B cell (primary cell): ENCODE results near the gene SENP5. TPM values are rescaled to one million over a fixed set of nuclear protein-coding genes. Genes with fewer than 3 reads are reported as not detected.

Source experiments
- ATAC-seq: fragments of 200-7000 bp; cut with Tn5 transposase; one replicate; pipeline ENCODE4 v1.10.0; 2021; ENCODE audit warnings: low read depth, mild to moderate bottlenecking, moderate number of reproducible peaks, moderate library complexity
- CTCF ChIA-PET: fragments of 350-600 bp; sonication (Branson Sonifier 250); formaldehyde crosslinking; loops from one replicate; lab custom pipeline; 2021; ENCODE audit warnings: antibody characterized with exemption, inconsistent platforms; lab: Charles Lee
- POLR2A ChIA-PET: fragments of 350-600 bp; sonication (Branson Sonifier 250); formaldehyde crosslinking; loops from one replicate; lab custom pipeline; 2021; ENCODE audit warnings: antibody characterized with exemption; lab: Charles Lee
- DNase-seq: peaks from one replicate; pipeline ENCODE4 v3.0.0; 2013
- H2AFZ ChIP-seq: 2 replicates; pipeline ENCODE4 v1.6.1; 2012; ENCODE audit warnings: mild to moderate bottlenecking, low read depth, low read length; ENCODE audit not compliant: insufficient read depth, poor library complexity, severe bottlenecking
- H3K27ac ChIP-seq, 2 donors: 1 replicate in 1 of 2; 2 replicates in 1 of 2; pipeline ENCODE4 v1.5.1; 2012 to 2013; ENCODE audit warnings: low read length in 2 of 2, mild to moderate bottlenecking in 2 of 2, moderate library complexity in 1 of 2
- H3K27me3 ChIP-seq, 4 experiments: fragments of 200-600 bp in 1 of 4; sonication (generic) in 1 of 4; replicated peaks in 1 of 4; 1 replicate in 2 of 4; 2 replicates in 2 of 4; pipeline versions ENCODE4 v1.6.1 to v1.7.0; 2013 to 2016; ENCODE audit warnings: low read length in 3 of 4, mild to moderate bottlenecking in 2 of 4, mixed read lengths in 1 of 4, moderate library complexity in 1 of 4; ENCODE audit not compliant: insufficient read depth in 4 of 4, control insufficient read depth in 3 of 4; ENCODE audit errors: control extremely low read depth in 1 of 4
- H3K36me3 ChIP-seq, 2 experiments: replicated peaks in 1 of 2; 1 replicate in 1 of 2; 2 replicates in 1 of 2; pipeline versions ENCODE4 v1.6.1 to v1.7.1; 2013; ENCODE audit warnings: low read length in 1 of 2; ENCODE audit not compliant: insufficient read depth in 2 of 2, control insufficient read depth in 1 of 2; ENCODE audit errors: control extremely low read depth in 1 of 2, extremely low read depth in 1 of 2
- H3K4me1 ChIP-seq, 2 donors: fragments of 200-600 bp in 1 of 2; sonication (generic) in 1 of 2; 1 replicate in 1 of 2; 2 replicates in 1 of 2; pipeline versions ENCODE4 v1.5.1 to v1.6.1; 2013 to 2017; ENCODE audit warnings: low read length in 2 of 2; ENCODE audit not compliant: control insufficient read depth in 2 of 2, insufficient read depth in 2 of 2
- H3K4me2 ChIP-seq: replicated peaks from 2 replicates; pipeline ENCODE3; 2012; ENCODE audit warnings: mild to moderate bottlenecking, low read depth, low read length; ENCODE audit not compliant: poor library complexity, severe bottlenecking
- H3K4me3 ChIP-seq, 5 experiments: fragments of 200-600 bp in 1 of 5; sonication (generic) in 1 of 5; 1 replicate in 3 of 5; 2 replicates in 2 of 5; pipeline versions ENCODE4 v1.5.1 to v1.7.0; 2011 to 2016; ENCODE audit warnings: low read length in 4 of 5, mild to moderate bottlenecking in 4 of 5, low read depth in 2 of 5, control low read depth in 1 of 5, moderate library complexity in 1 of 5; ENCODE audit not compliant: insufficient read depth in 1 of 5; ENCODE audit errors: control extremely low read depth in 1 of 5, extremely low read depth in 1 of 5
- H3K79me2 ChIP-seq: fragments of 200-600 bp; sonication (generic); one replicate; pipeline ENCODE4 v1.6.0; 2016; ENCODE audit warnings: low read length; ENCODE audit not compliant: control insufficient read depth, insufficient read depth
- H3K9ac ChIP-seq: fragments of 200-600 bp; sonication (generic); 2 replicates; pipeline ENCODE4 v1.6.1; 2017; ENCODE audit warnings: mild to moderate bottlenecking, low read length, moderate library complexity
- H3K9me3 ChIP-seq, 3 donors: one replicate each; pipeline versions ENCODE4 v1.6.1 to v1.7.1; 2013; ENCODE audit warnings: low read length in 2 of 3; ENCODE audit not compliant: control insufficient read depth in 2 of 3, insufficient read depth in 1 of 3; ENCODE audit errors: control extremely low read depth in 1 of 3
- H4K20me1 ChIP-seq: 2 replicates; pipeline ENCODE4 v1.6.0; 2012; ENCODE audit warnings: mild to moderate bottlenecking, low read length; ENCODE audit not compliant: insufficient read depth, control insufficient read depth, poor library complexity, severe bottlenecking
- H3K27ac Mint-ChIP-seq: one replicate; pipeline ENCODE4 v1.8.0; 2021; ENCODE audit warnings: mixed read lengths
- H3K27me3 Mint-ChIP-seq: one replicate; pipeline ENCODE4 v1.8.0; 2021; ENCODE audit warnings: mixed read lengths
- H3K4me1 Mint-ChIP-seq: one replicate; pipeline ENCODE4 v1.8.0; 2021; ENCODE audit warnings: mixed read lengths
- H3K4me3 Mint-ChIP-seq: one replicate; pipeline ENCODE4 v1.8.0; 2021; ENCODE audit warnings: mixed read lengths
- H3K9me3 Mint-ChIP-seq: one replicate; pipeline ENCODE4 v1.8.0; 2022; ENCODE audit warnings: mixed read lengths; ENCODE audit not compliant: insufficient read depth
- EZH2 ChIP-seq: IDR thresholded peaks from 2 replicates; pipeline ENCODE4 v1.6.1; 2012; ENCODE audit warnings: borderline replicate concordance, low read depth, mild to moderate bottlenecking, moderate library complexity, low read length; ENCODE audit not compliant: insufficient read depth, poor library complexity, severe bottlenecking
- WGBS: methylation state at CpG from one replicate; pipeline ENCODE4 v1.1.5; 2013; ENCODE audit warnings: missing lambda C conversion rate; ENCODE audit not compliant: insufficient coverage; 5-methylcytosine and 5-hydroxymethylcytosine counted together
- intact Hi-C: fragments of 100-400 bp; cut with micrococcal nuclease; formaldehyde crosslinking; loops from one replicate; pipeline ENCODE4 v1.10.0; 2022
- polyA plus RNA-seq: library from polyadenylated mRNA; depleted of rRNA; stranded (reverse); fragments of >200 nt; gene quantifications from 2 replicates; pipeline ENCODE4 v1.2.3, GENCODE V29; 2012
- total RNA-seq, 2 donors: library from RNA; stranded (reverse); fragments of 120-200 nt in 1 of 2; gene quantifications; 1 replicate in 1 of 2; 2 replicates in 1 of 2; pipeline versions ENCODE4 v1.2.3 to v1.2.4, GENCODE V29; 2013 to 2022
- TF ChIP-seq, protein P1 (sequence below): fragments of 200-600 bp; IDR thresholded peaks from one replicate; pipeline ENCODE4 v1.8.0; 2022; ENCODE audit warnings: antibody characterized with exemption, mild to moderate bottlenecking

Gene SENP5
- total and polyA plus RNA-seq, 2 donors (not counting 1 experiment from before 2014, with no cell fraction given): 9.2 to 51.5 TPM

DNA sequence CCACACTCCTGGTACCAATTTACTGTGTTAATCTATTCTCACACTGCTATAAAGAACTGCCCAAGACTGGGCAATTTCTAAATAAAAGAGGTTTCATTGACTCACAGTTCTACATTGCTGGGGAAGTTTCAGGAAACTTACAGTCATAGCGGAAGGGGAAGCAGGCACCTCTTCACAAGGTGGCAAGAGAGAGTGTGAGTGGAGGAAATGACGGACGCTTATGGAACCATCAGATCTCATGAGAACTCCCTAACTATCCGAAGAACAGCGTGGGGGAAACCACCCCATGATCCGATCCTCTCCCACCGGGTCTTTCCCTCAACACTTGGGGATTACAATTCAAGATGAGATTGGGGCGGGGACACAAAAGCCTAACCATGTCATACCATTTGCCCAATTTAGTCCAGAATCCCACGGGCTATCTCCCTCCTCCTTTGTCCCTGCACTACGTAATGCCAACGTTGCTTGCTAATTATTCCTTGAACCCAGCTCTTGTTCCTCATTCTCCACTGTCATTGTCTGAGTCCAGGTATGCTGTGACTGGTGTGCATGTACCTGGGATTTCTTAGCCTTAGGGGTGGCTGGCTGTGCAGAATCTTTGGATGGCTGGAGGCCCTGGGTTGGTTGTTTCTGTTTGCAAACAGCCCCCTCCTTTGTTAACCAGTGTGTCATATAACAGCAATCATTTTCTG lies 97.5 kb downstream of the SENP5 start:
- no peaks in the 10 kb centered on the region for H4K20me1 ChIP-seq
- TF ChIP-seq, protein P1, sequence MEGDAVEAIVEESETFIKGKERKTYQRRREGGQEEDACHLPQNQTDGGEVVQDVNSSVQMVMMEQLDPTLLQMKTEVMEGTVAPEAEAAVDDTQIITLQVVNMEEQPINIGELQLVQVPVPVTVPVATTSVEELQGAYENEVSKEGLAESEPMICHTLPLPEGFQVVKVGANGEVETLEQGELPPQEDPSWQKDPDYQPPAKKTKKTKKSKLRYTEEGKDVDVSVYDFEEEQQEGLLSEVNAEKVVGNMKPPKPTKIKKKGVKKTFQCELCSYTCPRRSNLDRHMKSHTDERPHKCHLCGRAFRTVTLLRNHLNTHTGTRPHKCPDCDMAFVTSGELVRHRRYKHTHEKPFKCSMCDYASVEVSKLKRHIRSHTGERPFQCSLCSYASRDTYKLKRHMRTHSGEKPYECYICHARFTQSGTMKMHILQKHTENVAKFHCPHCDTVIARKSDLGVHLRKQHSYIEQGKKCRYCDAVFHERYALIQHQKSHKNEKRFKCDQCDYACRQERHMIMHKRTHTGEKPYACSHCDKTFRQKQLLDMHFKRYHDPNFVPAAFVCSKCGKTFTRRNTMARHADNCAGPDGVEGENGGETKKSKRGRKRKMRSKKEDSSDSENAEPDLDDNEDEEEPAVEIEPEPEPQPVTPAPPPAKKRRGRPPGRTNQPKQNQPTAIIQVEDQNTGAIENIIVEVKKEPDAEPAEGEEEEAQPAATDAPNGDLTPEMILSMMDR: no peak
- no peak for TF ChIP-seq EZH2
- DNase-seq (no peak), ATAC-seq (no peak)
- no peak overlapping the region for H3K4me2 ChIP-seq
- peaks cover 11 to 25% of the 10 kb centered on the region in 2 donors for H3K4me1 ChIP-seq
- H3K27ac ChIP-seq: no peak overlapping the region
- no peak overlapping the region for H2AFZ ChIP-seq
- intact Hi-C loops: no loop called here
- ChIA-PET POLR2A (no interaction called here), CTCF (no interaction called here)
- H3K9ac ChIP-seq: no peak overlapping the region
- H3K4me3 ChIP-seq: no peak overlapping the region
- H3K27me3 ChIP-seq: no peaks in the 10 kb centered on the region
- Mint-ChIP-seq H3K27ac (no peak overlapping the region), H3K4me3 (no peak overlapping the region), H3K9me3 (no peaks in the 10 kb centered on the region), H3K27me3 (no peaks in the 10 kb centered on the region), H3K4me1 (peaks cover 31% of the 10 kb centered on the region)
- H3K79me2 ChIP-seq: no peaks in the 10 kb centered on the region
- 95% methylated on average over 5 of the region's 11 CpGs for WGBS
- no peaks in the 10 kb centered on the region for H3K36me3 ChIP-seq
- H3K9me3 ChIP-seq: no peaks in the 10 kb centered on the region

- Histone ChIP-seq H2AFZ (no peak overlapping the region), H3K4me2 (no peak overlapping the region), H3K9ac (no peak overlapping the region), H3K4me1 (peaks cover 11 to 26% of the 10 kb centered on the region in 2 donors), H3K27ac (no peak overlapping the region), H3K79me2 (no peaks in the 10 kb centered on the region), H3K27me3 (no peaks in the 10 kb centered on the region), H3K36me3 (no peaks in the 10 kb centered on the region), H4K20me1 (no peaks in the 10 kb centered on the region), H3K9me3 (no peaks in the 10 kb centered on the region), H3K4me3 (no peak overlapping the region)
- ATAC-seq: no peak
- Mint-ChIP-seq H3K4me3 (no peak overlapping the region), H3K27ac (no peak overlapping the region), H3K27me3 (peaks cover under 1% of the 10 kb centered on the region), H3K9me3 (no peaks in the 10 kb centered on the region), H3K4me1 (peaks cover 34% of the 10 kb centered on the region)
- DNase-seq: no peak
- 96% methylated on average over 10 of the region's 10 CpGs for WGBS
- intact Hi-C loops: no loop called here
- CTCF ChIA-PET: no interaction called here
- TF ChIP-seq, protein P1: no peak
- no peak for TF ChIP-seq EZH2
- POLR2A ChIA-PET: no interaction called here
These were observed 98.1 kb downstream of the SENP5 start for GRCh38 chr3:196965804-196966173.
